Smooth muscle cell (in vitro differentiated cells): ENCODE results near the gene RPA1. TPM values are rescaled to one million over a fixed set of nuclear protein-coding genes. Genes with fewer than 3 reads are reported as not detected.

Experiments used
- DNase-seq: peaks from one replicate; lab custom pipeline; 2025; ENCODE audit not compliant: unreplicated experiment; lab: John Stamatoyannopoulos, UW
- H2AFZ ChIP-seq: fragments of 200-600 bp; sonication (generic); 2 replicates; pipeline ENCODE4 v1.6.0; 2016; ENCODE audit warnings: antibody characterized with exemption, low read depth, mild to moderate bottlenecking
- H3F3A ChIP-seq: fragments of 200-600 bp; sonication (generic); 2 replicates; pipeline ENCODE4 v1.6.0; 2017; ENCODE audit warnings: antibody characterized with exemption, low read depth
- H3K27ac ChIP-seq: fragments of 200-600 bp; sonication (generic); 2 replicates; pipeline ENCODE4 v1.5.1; 2016; ENCODE audit warnings: low read depth, mild to moderate bottlenecking
- H3K27me3 ChIP-seq: fragments of 200-600 bp; sonication (generic); 2 replicates; pipeline ENCODE4 v1.6.1; 2016; ENCODE audit warnings: low read depth, mild to moderate bottlenecking
- H3K36me3 ChIP-seq: fragments of 200-600 bp; sonication (generic); 2 replicates; pipeline ENCODE4 v1.5.1; 2016; ENCODE audit warnings: low read depth
- H3K4me1 ChIP-seq: fragments of 200-600 bp; sonication (generic); 2 replicates; pipeline ENCODE4 v1.5.1; 2016; ENCODE audit warnings: low read depth
- H3K4me2 ChIP-seq: fragments of 200-600 bp; sonication (generic); 2 replicates; pipeline ENCODE4 v1.6.0; 2016; ENCODE audit warnings: mild to moderate bottlenecking
- H3K4me3 ChIP-seq: fragments of 200-600 bp; sonication (generic); 2 replicates; pipeline ENCODE4 v1.5.1; 2016; ENCODE audit warnings: mild to moderate bottlenecking
- H3K79me2 ChIP-seq: fragments of 200-600 bp; sonication (generic); 2 replicates; pipeline ENCODE4 v1.6.0; 2016; ENCODE audit warnings: low read depth, mild to moderate bottlenecking
- H3K9ac ChIP-seq: fragments of 200-600 bp; sonication (generic); 2 replicates; pipeline ENCODE4 v1.6.0; 2016; ENCODE audit warnings: low read depth
- H3K9me3 ChIP-seq: fragments of 200-600 bp; sonication (generic); replicated peaks from 2 replicates; pipeline ENCODE4 v1.5.1; 2016; ENCODE audit warnings: low read depth
- H4K20me1 ChIP-seq: fragments of 200-600 bp; sonication (generic); 2 replicates; pipeline ENCODE4 v1.6.0; 2016; ENCODE audit warnings: low read depth
- WGBS: methylation state at CpG from one replicate; pipeline ENCODE4 v1.1.7; 2016; ENCODE audit warnings: low lambda C conversion rate; 5-methylcytosine and 5-hydroxymethylcytosine counted together
- polyA plus RNA-seq: library from polyadenylated mRNA; unstranded; fragments of >200 nt; fragmentation: Nextera tagmentation; extraction: Ambion mirVana; gene quantifications from 2 replicates; pipeline ENCODE4 v1.2.1, GENCODE V29; 2016
- total RNA-seq: library from RNA; depleted of rRNA; stranded (reverse); fragments of >200 nt; gene quantifications from 2 replicates; pipeline ENCODE4 v1.2.3, GENCODE V29; 2014
- TF ChIP-seq, protein P1 (sequence below): fragments of 200-600 bp; sonication (generic); IDR thresholded peaks from 2 replicates; pipeline ENCODE4 v1.5.1; 2017; ENCODE audit warnings: borderline replicate concordance, mild to moderate bottlenecking, antibody characterized with exemption; ENCODE audit not compliant: insufficient read depth, poor library complexity, severe bottlenecking

Gene RPA1
- total and polyA plus RNA-seq, 2 experiments from 2014 or later = 29.6 to 46.3 TPM

- Histone ChIP-seq H3K4me2 (no peak overlapping the region), H3K36me3 (no peaks in the 10 kb centered on the region), H3K9me3 (no peaks in the 10 kb centered on the region), H3K9ac (no peak overlapping the region), H3K79me2 (no peaks in the 10 kb centered on the region), H3K4me1 (peaks cover 4% of the 10 kb centered on the region), H3K27ac (no peak overlapping the region), H3K27me3 (no peaks in the 10 kb centered on the region), H2AFZ (no peak overlapping the region), H3F3A (no peaks in the 10 kb centered on the region), H3K4me3 (no peak overlapping the region), H4K20me1 (no peaks in the 10 kb centered on the region)
- TF ChIP-seq, protein P1, sequence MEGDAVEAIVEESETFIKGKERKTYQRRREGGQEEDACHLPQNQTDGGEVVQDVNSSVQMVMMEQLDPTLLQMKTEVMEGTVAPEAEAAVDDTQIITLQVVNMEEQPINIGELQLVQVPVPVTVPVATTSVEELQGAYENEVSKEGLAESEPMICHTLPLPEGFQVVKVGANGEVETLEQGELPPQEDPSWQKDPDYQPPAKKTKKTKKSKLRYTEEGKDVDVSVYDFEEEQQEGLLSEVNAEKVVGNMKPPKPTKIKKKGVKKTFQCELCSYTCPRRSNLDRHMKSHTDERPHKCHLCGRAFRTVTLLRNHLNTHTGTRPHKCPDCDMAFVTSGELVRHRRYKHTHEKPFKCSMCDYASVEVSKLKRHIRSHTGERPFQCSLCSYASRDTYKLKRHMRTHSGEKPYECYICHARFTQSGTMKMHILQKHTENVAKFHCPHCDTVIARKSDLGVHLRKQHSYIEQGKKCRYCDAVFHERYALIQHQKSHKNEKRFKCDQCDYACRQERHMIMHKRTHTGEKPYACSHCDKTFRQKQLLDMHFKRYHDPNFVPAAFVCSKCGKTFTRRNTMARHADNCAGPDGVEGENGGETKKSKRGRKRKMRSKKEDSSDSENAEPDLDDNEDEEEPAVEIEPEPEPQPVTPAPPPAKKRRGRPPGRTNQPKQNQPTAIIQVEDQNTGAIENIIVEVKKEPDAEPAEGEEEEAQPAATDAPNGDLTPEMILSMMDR = no peak
- WGBS = 94% methylated on average over 28 of the region's 28 CpGs
- DNase-seq = no peak
These were observed 107.0 kb downstream of the RPA1 start for GRCh38 chr17:1936766-1937165.

GRCh38 chr17:1937461-1937860 is 107.7 kb downstream of the RPA1 start:
- TF ChIP-seq, protein P1 = no peak
- 96% methylated on average over 25 of the region's 25 CpGs for WGBS
- Histone ChIP-seq H3K9ac (no peak overlapping the region), H3K36me3 (no peaks in the 10 kb centered on the region), H4K20me1 (no peaks in the 10 kb centered on the region), H3K9me3 (no peaks in the 10 kb centered on the region), H3K4me3 (no peak overlapping the region), H3K27ac (no peak overlapping the region), H3K27me3 (no peaks in the 10 kb centered on the region), H3K79me2 (no peaks in the 10 kb centered on the region), H3K4me1 (no peaks in the 10 kb centered on the region), H3K4me2 (no peak overlapping the region), H3F3A (no peaks in the 10 kb centered on the region), H2AFZ (no peak overlapping the region)
- no peak for DNase-seq

DNA sequence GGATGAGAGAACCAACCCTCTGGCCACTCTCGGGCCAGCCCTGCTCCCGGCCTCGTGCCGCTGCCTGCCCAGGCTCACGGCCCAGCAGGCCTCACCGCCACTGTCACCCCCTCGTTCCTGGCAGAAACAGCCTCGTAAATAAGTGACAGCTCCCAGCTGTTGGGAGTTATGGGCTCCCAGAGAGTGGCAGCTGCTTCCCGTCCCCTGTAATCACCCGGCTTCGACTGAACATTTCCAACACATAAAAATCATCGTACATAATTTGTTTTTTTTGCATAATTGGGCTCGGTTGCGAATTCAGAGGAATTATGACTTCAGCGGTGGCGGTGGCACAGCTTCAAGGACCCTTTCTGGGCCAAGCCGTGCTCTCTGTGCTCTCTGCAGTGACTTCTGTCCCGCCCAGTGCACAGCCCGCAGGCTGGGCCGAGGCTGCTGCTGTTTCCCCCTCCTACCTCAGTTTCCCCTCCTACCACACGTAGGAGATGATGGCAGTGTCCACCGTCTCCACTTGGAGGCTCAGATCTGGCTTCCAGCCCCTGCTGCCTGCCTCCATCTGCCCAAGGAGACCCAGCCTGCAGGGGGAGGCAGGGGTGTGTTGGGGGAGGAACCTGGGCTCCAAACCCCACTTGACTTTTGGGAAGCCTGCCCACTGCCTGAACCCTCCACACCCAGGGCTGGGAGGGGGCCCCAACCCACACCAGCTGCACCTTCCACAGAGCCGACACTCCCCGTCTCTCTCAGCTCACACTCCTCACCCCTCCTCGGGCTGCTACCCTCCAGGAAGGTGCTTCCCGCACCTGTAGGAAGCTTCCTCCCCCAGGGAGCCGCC is 110.4 kb downstream of the RPA1 start:
- Histone ChIP-seq H4K20me1 (no peaks in the 10 kb centered on the region), H3K27ac (no peak overlapping the region), H3K4me1 (no peaks in the 10 kb centered on the region), H2AFZ (peak overlapping the region; percentile 49), H3F3A (no peaks in the 10 kb centered on the region), H3K9ac (no peak overlapping the region), H3K4me3 (no peak overlapping the region), H3K27me3 (no peaks in the 10 kb centered on the region), H3K79me2 (no peaks in the 10 kb centered on the region), H3K36me3 (no peaks in the 10 kb centered on the region), H3K9me3 (no peaks in the 10 kb centered on the region), H3K4me2 (no peak overlapping the region)
- no peak for DNase-seq
- TF ChIP-seq, protein P1 = no peak
- WGBS = 59% methylated on average over 27 of the region's 27 CpGs

GRCh38 chr17:1940810-1941185 is 111.0 kb downstream of the RPA1 start:
- Histone ChIP-seq H4K20me1 (no peaks in the 10 kb centered on the region), H3F3A (no peaks in the 10 kb centered on the region), H3K4me1 (peaks cover 3% of the 10 kb centered on the region), H3K9ac (no peak overlapping the region), H3K9me3 (no peaks in the 10 kb centered on the region), H3K27me3 (no peaks in the 10 kb centered on the region), H3K4me2 (no peak overlapping the region), H3K79me2 (no peaks in the 10 kb centered on the region), H3K36me3 (no peaks in the 10 kb centered on the region), H3K4me3 (no peak overlapping the region), H3K27ac (no peak overlapping the region), H2AFZ (no peak overlapping the region)
- WGBS = 61% methylated on average over 10 of the region's 10 CpGs
- TF ChIP-seq, protein P1 = no peak
- no peak for DNase-seq
